Panc1 (cell line): Measurements from ENCODE around the gene CCL25.

Experiments
- CTCF ChIP-seq: fragments of 450-650 bp; IDR thresholded peaks from 2 replicates; pipeline ENCODE4 v1.5.1; 2017; ENCODE audit warnings: mild to moderate bottlenecking
- POLR2AphosphoS5 ChIP-seq: IDR thresholded peaks from 2 replicates; pipeline ENCODE4 v1.6.1; 2012; ENCODE audit warnings: mild to moderate bottlenecking, low read depth, low read length, moderate library complexity
- SIN3A ChIP-seq: IDR thresholded peaks from 2 replicates; pipeline ENCODE4 v1.6.1; 2012; ENCODE audit warnings: low read depth, mild to moderate bottlenecking, low read length, moderate library complexity, borderline replicate concordance; ENCODE audit not compliant: insufficient read depth
- TCF7L2 ChIP-seq: IDR thresholded peaks from 2 replicates; pipeline ENCODE4 v1.6.1; 2011; ENCODE audit warnings: mild to moderate bottlenecking, low read depth, low read length, inconsistent platforms

GRCh38 chr19:8041531-8041931, 11.0 kb upstream of the CCL25 start:
- TF ChIP-seq CTCF: no peak
- no peak for TF ChIP-seq POLR2AphosphoS5
- no peak for TF ChIP-seq SIN3A
- no peak for TF ChIP-seq TCF7L2
